HCT116 (cell line): ENCODE data around the gene TPRG1. TPM values are rescaled to one million over a fixed set of nuclear protein-coding genes. Genes with fewer than 3 reads are reported as not detected.

Experiments used
- ATAC-seq: fragments of 200-7000 bp; cut with Tn5 transposase; 2 replicates; pipeline ENCODE4 v1.9.1; 2020; ENCODE audit warnings: mild to moderate bottlenecking, moderate library complexity
- BruUV-seq: library from RNA; stranded (reverse); fragments of 400-500 nt; replicated peaks from 2 replicates; lab custom pipeline; 2021; lab: Mats Ljungman, UMichigan
- CTCF ChIA-PET: fragments of 300-600 bp; sonication (Branson Sonifier 250); formaldehyde crosslinking; loops from one replicate; lab custom pipeline; 2021; ENCODE audit warnings: antibody characterized with exemption; lab: Charles Lee
- POLR2A ChIA-PET: fragments of 300-600, 350-600 bp; sonication (Branson Sonifier 250); formaldehyde crosslinking; loops from one replicate; lab custom pipeline; 2021; ENCODE audit warnings: antibody characterized with exemption; lab: Charles Lee
- RAD21 ChIA-PET, 2 experiments: fragments of 300-600 bp; sonication (Branson Sonifier 250); formaldehyde crosslinking; loops; one replicate each; lab custom pipeline; 2023; ENCODE audit warnings: low total read pairs in 2 of 2; ENCODE audit not compliant: uncharacterized antibody in 2 of 2, unreplicated experiment in 2 of 2, low non-redundant PET in 1 of 2; lab: Charles Lee
- DNase-seq: peaks from one replicate; pipeline ENCODE4 v3.0.0-alpha.2; 2010; ENCODE audit warnings: low read depth, low spot score
- H2AFZ ChIP-seq: fragments of 200-600 bp; shearing (Covaris generic), sonication (generic); 2 replicates; pipeline ENCODE4 v1.6.1; 2017; ENCODE audit warnings: low read depth, mixed run types, mixed read lengths, antibody characterized with exemption, low read length; ENCODE audit not compliant: poor library complexity, severe bottlenecking
- H3K27ac ChIP-seq: 2 replicates; pipeline ENCODE4 v1.5.1; 2012; ENCODE audit warnings: low read depth, low read length
- H3K27me3 ChIP-seq: fragments of 200-600 bp; sonication (generic); 2 replicates; pipeline ENCODE4 v1.6.1; 2016; ENCODE audit warnings: mixed run types, low read length, mixed read lengths; ENCODE audit not compliant: insufficient read depth
- H3K36me3 ChIP-seq, 2 experiments: fragments of 200-500 bp in 1 of 2; fragments of 200-600 bp in 1 of 2; sonication (Bioruptor generic) in 1 of 2; sonication (generic) in 1 of 2; 2 replicates each; pipeline versions ENCODE4 v1.5.1 to v1.6.1; 2014 to 2016; ENCODE audit warnings: low read length in 2 of 2, inconsistent platforms in 1 of 2, mixed read lengths in 1 of 2, mixed run types in 1 of 2; ENCODE audit not compliant: insufficient read depth in 2 of 2, control insufficient read depth in 1 of 2
- H3K4me1 ChIP-seq, 2 experiments: fragments of 200-600 bp in 1 of 2; sonication (generic) in 1 of 2; 2 replicates each; pipeline versions ENCODE4 v1.5.1 to v1.6.1; 2012 to 2017; ENCODE audit warnings: low read length in 2 of 2, inconsistent platforms in 1 of 2, mild to moderate bottlenecking in 1 of 2, mixed read lengths in 1 of 2, mixed run types in 1 of 2, moderate library complexity in 1 of 2; ENCODE audit not compliant: insufficient read depth in 2 of 2, control insufficient read depth in 1 of 2
- H3K4me2 ChIP-seq: fragments of 200-600 bp; sonication (generic); 2 replicates; pipeline ENCODE4 v1.6.1; 2017; ENCODE audit warnings: mixed run types, low read length, mixed read lengths
- H3K4me3 ChIP-seq, 2 experiments: fragments of 200-600 bp in 1 of 2; sonication (generic) in 1 of 2; replicated peaks in 1 of 2; 2 replicates each; pipeline ENCODE4 v1.5.1; 2011 to 2016; ENCODE audit warnings: low read length in 2 of 2, control low read depth in 1 of 2, low read depth in 1 of 2, mild to moderate bottlenecking in 1 of 2, mixed read lengths in 1 of 2, mixed run types in 1 of 2
- H3K79me2 ChIP-seq: fragments of 200-600 bp; sonication (generic); 2 replicates; pipeline ENCODE4 v1.6.1; 2017; ENCODE audit warnings: mild to moderate bottlenecking, mixed run types, low read length, moderate library complexity, mixed read lengths; ENCODE audit not compliant: insufficient read depth
- H3K9ac ChIP-seq: fragments of 200-600 bp; sonication (generic); 2 replicates; pipeline ENCODE4 v1.6.1; 2016; ENCODE audit warnings: low read length, mixed read lengths
- H3K9me2 ChIP-seq: fragments of 200-600 bp; sonication (generic), shearing (Covaris generic); 2 replicates; pipeline ENCODE4 v1.6.1; 2017; ENCODE audit warnings: mixed run types, mild to moderate bottlenecking, moderate library complexity; ENCODE audit not compliant: insufficient read depth
- H3K9me3 ChIP-seq, 2 experiments: fragments of 200-500 bp in 1 of 2; fragments of 200-600 bp in 1 of 2; sonication (Bioruptor generic) in 1 of 2; sonication (generic) in 1 of 2; 2 replicates each; pipeline ENCODE4 v1.6.1; 2014 to 2017; ENCODE audit warnings: low read length in 2 of 2, mixed read lengths in 2 of 2, inconsistent platforms in 1 of 2, low read depth in 1 of 2, mild to moderate bottlenecking in 1 of 2, mixed run types in 1 of 2, moderate library complexity in 1 of 2; ENCODE audit not compliant: control insufficient read depth in 1 of 2, insufficient read depth in 1 of 2
- H4K20me1 ChIP-seq: fragments of 200-600 bp; sonication (generic), shearing (Covaris generic); 2 replicates; pipeline ENCODE4 v1.6.1; 2017; ENCODE audit warnings: mixed run types, mild to moderate bottlenecking, moderate library complexity; ENCODE audit not compliant: insufficient read depth
- EGR1 ChIP-seq: IDR thresholded peaks from 2 replicates; pipeline ENCODE4 v1.6.1; 2012; ENCODE audit warnings: low read depth
- EZH2 ChIP-seq: fragments of 200-600 bp; sonication (generic); IDR thresholded peaks from 2 replicates; pipeline ENCODE4 v1.6.1; 2017; ENCODE audit warnings: antibody characterized with exemption, mixed run types
- EZH2phosphoT487 ChIP-seq: fragments of 200-600 bp; IDR thresholded peaks from 2 replicates; pipeline ENCODE4 v1.6.1; 2018; ENCODE audit warnings: antibody characterized with exemption, borderline replicate concordance
- JUND ChIP-seq: IDR thresholded peaks from 2 replicates; pipeline ENCODE4 v1.6.1; 2012
- RAD21 ChIP-seq: IDR thresholded peaks from 2 replicates; pipeline ENCODE4 v1.6.1; 2012; ENCODE audit warnings: low read depth, mild to moderate bottlenecking
- SIN3A ChIP-seq: IDR thresholded peaks from 2 replicates; pipeline ENCODE4 v1.6.1; 2012; ENCODE audit warnings: low read depth
- SP1 ChIP-seq: IDR thresholded peaks from 2 replicates; pipeline ENCODE4 v1.6.1; 2012; ENCODE audit warnings: low read depth
- TCF7L2 ChIP-seq: IDR thresholded peaks from 2 replicates; pipeline ENCODE4 v1.7.0; 2011; ENCODE audit warnings: borderline replicate concordance, inconsistent platforms; ENCODE audit not compliant: insufficient read depth, insufficient read length; ENCODE audit errors: extremely low read depth
- YY1 ChIP-seq: IDR thresholded peaks from 2 replicates; pipeline ENCODE4 v1.6.1; 2011; ENCODE audit warnings: low read length, low read depth, moderate library complexity, mild to moderate bottlenecking; ENCODE audit not compliant: insufficient replicate concordance; ENCODE audit errors: extremely low read depth
- ZBTB33 ChIP-seq: IDR thresholded peaks from 2 replicates; pipeline ENCODE4 v1.6.1; 2011; ENCODE audit warnings: mild to moderate bottlenecking, low read length, moderate library complexity; ENCODE audit not compliant: insufficient replicate concordance; ENCODE audit errors: extremely low read depth
- ZFX ChIP-seq: fragments of 450-650 bp; IDR thresholded peaks from 2 replicates; pipeline ENCODE4 v1.6.1; 2017
- ZNF274 ChIP-seq: fragments of 200-500 bp; sonication (Bioruptor generic); IDR thresholded peaks from 2 replicates; pipeline ENCODE4 v1.6.1; 2014; ENCODE audit warnings: mild to moderate bottlenecking, low read depth, low read length, inconsistent platforms
- intact Hi-C: fragments of 100-400 bp; cut with micrococcal nuclease; formaldehyde crosslinking; loops from 2 replicates; pipeline ENCODE4 v1.10.0; 2022
- total RNA-seq: library from RNA; stranded (reverse); gene quantifications from one replicate; pipeline ENCODE4 v1.2.1, GENCODE V29; 2021; ENCODE audit not compliant: unreplicated experiment
- TF ChIP-seq, protein P1 (sequence below): IDR thresholded peaks from 2 replicates; pipeline ENCODE4 v1.6.1; 2012
- TF ChIP-seq, protein P2 (sequence below): IDR thresholded peaks from 2 replicates; pipeline ENCODE4 v1.6.1; 2012

The TPRG1 gene
- total RNA-seq, 1 experiment from 2014 or later, result 2.8 TPM

GRCh38 chr3:189229196-189229828, 57.5 kb downstream of the TPRG1 start:
- Histone ChIP-seq H3K9me3 (no peaks in the 10 kb centered on the region), H3K36me3 (no peaks in the 10 kb centered on the region), H3K4me1 (no peaks in the 10 kb centered on the region), H3K79me2 (no peaks in the 10 kb centered on the region), H3K27ac (no peak overlapping the region), H3K4me2 (no peak overlapping the region), H4K20me1 (no peaks in the 10 kb centered on the region), H3K9me2 (no peaks in the 10 kb centered on the region), H3K27me3 (no peaks in the 10 kb centered on the region), H3K9ac (no peak overlapping the region), H3K4me3 (no peak overlapping the region), H2AFZ (no peak overlapping the region)
- no TSS peak for BruUV-seq
- DNase-seq (no peak), ATAC-seq (no peak)
- ChIA-PET CTCF (interaction anchor here (1.3 to 1.7 kb wide), 2 partner anchors 43 to 1489 kb away, joined by 3 to 8 read pairs; no protein-coding TSS in a partner anchor), RAD21 (no interaction called here), POLR2A (no interaction called here)
- intact Hi-C loops, result no loop called here
- TF ChIP-seq ZNF274, result no peak
- TF ChIP-seq, protein P1, sequence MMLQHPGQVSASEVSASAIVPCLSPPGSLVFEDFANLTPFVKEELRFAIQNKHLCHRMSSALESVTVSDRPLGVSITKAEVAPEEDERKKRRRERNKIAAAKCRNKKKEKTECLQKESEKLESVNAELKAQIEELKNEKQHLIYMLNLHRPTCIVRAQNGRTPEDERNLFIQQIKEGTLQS, result no peak
- no peak for TF ChIP-seq SP1
- no peak for TF ChIP-seq RAD21
- no peak for TF ChIP-seq EZH2
- TF ChIP-seq SIN3A, result no peak
- no peak for TF ChIP-seq EGR1
- TF ChIP-seq ZFX, result no peak
- no peak for TF ChIP-seq JUND
- no peak for TF ChIP-seq ZBTB33
- TF ChIP-seq EZH2phosphoT487, result no peak
- TF ChIP-seq, protein P2, sequence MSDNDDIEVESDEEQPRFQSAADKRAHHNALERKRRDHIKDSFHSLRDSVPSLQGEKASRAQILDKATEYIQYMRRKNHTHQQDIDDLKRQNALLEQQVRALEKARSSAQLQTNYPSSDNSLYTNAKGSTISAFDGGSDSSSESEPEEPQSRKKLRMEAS, result no peak
- TF ChIP-seq YY1, result no peak
- no peak for TF ChIP-seq TCF7L2
